Right hindlimb (tissue), 1 donor: Measurements from ENCODE around the gene HOXA4.

ENCODE experiments used
- DNase-seq: peaks from one replicate; pipeline ENCODE4 v3.0.0-alpha.2; 2018

The HOXA4 gene

DNA sequence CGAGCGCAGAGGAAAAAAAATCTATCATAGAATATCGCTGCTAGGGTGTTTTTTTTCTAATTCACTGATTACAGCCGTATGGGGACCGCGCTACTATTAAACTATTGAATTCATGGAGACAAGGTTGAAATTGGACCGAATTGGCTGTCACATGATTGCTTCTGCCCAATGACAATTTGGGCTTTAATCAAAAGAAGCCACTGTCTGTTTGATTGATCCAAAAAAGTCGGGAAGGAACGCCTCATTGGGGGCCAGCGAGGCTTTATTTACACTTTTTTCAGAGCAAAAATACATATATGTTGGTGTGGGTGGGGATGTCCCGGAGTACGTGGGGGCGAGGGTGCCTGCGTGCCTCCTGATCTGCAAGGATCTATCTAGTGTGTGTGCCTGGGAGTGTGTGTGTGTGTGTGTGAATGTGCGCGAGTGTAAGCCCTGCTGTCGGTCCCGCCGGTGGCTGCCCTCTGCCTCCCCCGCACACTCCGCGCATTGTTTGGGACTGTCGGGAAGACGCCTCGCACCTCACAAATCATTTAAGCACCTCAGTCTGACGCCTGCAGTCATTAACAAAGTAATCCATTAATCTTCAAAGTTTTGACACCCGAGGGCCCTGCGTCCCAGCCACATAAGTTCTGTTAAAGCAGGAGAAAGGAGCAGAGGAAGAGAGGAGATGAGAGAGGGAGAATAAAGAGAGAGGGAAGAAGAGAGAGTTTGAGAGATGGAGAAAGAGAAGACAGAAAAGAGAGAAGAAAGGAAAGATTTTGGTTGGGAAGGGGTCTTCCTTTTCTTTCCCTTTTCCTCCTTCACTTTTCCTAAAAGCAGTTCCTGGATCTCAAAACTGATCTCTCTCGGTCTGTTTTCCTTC is 27.7 kb downstream of the HOXA4 start, which contains the start of gene HOXA2:
TSS of gene HOXA2 (minus strand) at position 103 of the 862 bp plus-strand sequence. CDS start 183 bp downstream, outside the sequence.
- no peak for DNase-seq

DNA sequence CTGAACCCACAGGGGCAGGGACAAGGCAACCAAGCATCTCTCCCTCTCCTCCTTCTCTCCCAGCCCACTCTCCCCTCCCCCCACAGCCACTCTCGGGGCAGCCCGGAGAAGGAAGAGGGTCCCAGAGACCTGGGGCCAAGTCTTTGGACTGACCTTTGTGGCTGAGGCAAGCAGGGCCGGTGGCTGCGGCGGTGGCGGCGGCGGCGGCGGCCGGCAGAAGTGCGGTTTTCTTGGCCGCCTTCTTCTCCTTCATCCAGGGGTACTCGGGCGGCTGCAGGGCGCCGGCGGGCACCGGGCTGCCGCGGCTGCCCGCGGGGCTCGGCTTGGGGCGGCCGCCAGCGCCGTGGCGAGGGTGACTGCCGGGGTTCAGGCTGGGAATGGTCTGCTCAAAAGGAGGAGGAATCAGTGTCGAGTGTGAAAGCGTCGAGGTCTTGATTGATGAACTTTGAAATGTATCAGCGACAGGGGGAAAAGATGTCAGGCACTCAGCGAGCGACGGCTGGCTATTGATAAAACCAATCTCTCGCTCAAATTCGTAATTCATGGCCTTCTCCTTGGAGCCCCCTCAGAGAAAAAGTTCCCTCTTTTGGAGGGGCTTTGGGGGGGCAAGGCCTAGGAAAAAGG is 28.5 kb downstream of the HOXA4 start:
- DNase-seq = peak; percentile 33

DNA sequence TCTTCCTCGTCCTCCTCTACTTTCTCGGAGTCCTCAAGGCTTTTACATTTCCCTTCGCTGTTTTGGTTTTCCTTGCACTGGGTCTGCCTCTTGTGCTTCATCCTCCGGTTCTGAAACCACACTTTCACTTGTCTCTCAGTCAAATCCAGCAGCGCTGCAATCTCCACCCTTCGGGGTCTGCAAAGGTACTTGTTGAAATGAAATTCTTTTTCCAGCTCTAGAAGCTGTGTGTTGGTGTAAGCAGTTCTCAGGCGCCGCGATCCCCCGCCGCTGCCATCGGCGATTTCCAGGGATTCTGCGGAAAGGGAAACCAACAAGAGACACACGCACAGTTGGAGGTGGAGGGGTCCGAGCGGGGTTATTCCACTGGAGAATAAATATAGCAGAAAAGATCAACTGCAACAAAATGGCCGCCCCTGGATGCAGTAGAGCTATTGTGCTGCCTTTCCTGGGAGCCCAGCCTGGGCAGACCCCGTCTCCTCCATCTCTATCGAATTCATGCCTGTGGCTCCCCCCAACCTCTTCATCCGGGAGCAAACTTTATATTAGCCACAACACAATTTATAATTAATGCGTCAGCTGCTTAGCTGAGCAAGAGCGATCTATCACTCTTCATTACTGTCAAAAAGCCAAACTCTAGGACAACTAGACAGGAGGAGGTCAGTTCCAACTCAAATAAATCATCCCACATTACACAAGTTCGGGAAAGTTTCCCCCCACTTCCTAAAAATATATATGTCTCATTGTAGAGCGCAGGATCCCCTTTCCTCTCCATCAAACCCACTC is 29.2 kb downstream of the HOXA4 start:
- peak; percentile 52 for DNase-seq

- DNase-seq = no peak
Observed at GRCh38 chr7:27100694-27101170, 29.8 kb downstream of the HOXA4 start.

- no peak for DNase-seq
Observed at GRCh38 chr7:27099453-27100370, 30.8 kb downstream of the HOXA4 start.

DNA sequence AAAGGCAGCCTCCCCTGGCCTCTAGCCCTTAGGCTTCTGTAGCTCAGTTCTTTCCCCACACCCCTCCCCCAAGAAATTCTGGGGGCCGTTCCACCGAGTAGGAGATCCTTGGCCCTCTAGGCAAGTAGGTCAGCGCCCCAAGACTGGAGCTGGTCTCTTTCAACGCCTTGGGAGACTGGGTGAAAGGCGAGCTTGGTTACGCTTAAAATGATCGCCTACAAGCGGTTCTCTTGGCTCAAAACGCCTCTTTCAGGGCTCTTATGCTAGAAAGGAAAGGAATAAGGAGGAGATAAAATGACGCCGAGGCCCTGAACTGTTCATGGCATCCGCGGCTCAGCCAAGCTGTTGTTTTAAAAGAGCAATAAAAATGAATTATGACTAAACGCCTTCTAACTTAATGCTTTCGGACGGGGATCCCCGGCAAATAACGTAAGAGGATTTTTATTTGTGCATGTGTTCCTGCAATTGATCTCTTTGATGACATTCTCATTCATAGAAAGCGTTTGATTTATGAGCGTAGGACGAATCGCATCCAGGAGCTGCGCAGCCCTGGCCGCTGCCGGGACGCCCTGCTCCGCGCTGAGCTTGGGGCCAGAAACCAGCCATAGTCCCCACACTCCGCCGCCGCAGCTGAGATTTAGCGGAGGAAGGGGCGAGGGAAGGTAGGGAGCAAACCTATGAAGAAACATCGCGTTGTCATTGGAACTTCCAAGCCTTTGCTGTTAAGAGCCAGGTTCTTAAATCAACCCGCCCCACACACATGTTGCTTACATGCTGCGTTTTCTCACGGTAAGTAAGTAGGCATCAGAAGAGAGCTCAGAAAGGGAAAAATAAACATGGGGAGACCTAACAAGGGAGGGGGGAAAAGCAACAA is 31.7 kb downstream of the HOXA4 start:
- DNase-seq = peak; percentile 68

- DNase-seq = peak; percentile 32
Observed at GRCh38 chr7:27097686-27098577, 32.6 kb downstream of the HOXA4 start.

DNA sequence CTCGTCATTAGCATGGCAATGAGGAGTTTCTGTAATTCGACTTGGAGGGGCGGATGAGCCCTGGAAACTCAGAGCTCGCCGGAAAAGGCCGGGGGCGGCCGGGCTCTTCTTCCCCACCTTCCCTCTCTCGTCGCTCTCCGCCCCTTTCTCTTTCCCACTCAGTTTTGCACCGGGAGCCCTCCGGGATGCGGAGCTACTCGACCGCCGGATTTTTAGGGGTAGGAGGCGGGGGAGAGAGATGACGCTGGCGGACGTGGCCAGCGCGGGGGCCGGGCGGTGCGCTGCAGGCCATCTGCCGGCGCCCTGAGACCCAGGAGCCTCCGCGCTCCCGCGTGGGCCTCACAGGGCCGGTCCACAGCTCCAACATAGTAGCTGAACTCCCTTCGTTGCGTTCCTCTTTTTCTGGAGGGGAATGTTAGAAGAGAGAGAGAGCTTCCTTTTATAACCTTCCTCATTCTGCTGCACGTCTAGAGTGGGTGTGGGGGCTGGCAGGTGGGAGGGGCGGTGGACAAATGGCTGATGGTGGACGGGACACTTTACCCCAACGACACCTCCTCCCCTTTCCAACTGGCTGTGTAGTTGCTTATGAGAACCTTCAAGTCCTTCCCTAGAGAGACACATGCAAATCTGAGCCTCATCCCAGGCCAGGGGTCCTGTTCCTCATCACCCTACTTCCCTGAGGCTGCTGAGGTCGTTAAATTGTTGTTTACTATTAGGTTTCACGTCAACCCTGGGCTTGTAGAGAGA is 33.6 kb downstream of the HOXA4 start:
- DNase-seq = peak; percentile 78

GRCh38 chr7:27095897-27096767 is 34.4 kb downstream of the HOXA4 start, which contains the start of gene HOXA1:
HOXA1 (minus strand) TSS chr7:27096000; CDS start chr7:27095912, 88 bp downstream.
- DNase-seq = peak; percentile 90

DNA sequence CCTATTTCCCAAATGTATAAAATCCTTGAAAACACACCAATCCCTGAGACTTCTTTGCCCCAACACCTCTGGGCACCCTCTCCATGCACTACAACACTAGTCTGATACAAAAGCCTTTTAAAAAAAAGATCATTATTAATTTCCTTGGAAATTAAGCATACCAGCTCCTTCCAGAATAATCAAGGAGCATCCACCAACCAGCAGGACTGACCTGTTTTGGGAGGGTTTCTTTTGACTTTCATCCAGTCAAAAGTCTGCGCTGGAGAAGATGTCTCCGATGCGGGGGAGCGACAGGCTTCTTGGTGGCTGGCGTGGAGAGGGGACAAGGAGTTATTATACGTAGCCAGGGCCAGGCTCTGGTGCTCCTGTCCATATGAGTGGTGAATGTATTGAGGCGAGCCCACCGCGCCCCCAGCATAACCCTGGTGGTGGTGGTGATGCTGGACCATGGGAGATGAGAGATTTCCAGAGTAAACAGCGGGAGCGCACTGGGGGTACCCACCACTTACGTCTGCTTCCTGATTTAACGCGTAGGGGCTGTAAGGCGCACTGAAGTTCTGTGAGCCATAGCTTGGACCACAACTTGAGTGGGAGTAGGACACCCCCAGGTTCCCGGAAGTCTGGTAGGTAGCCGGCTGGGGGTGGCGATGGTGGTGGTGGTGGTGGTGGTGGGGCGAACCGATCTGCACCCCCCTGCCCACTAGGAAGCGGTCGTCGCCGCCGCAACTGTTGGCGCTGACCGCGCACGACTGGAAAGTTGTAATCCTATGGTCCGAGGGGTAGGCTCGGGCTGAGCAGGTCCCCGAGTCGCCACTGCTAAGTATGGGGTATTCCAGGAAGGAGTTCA is 35.3 kb downstream of the HOXA4 start:
- DNase-seq = no peak

DNA sequence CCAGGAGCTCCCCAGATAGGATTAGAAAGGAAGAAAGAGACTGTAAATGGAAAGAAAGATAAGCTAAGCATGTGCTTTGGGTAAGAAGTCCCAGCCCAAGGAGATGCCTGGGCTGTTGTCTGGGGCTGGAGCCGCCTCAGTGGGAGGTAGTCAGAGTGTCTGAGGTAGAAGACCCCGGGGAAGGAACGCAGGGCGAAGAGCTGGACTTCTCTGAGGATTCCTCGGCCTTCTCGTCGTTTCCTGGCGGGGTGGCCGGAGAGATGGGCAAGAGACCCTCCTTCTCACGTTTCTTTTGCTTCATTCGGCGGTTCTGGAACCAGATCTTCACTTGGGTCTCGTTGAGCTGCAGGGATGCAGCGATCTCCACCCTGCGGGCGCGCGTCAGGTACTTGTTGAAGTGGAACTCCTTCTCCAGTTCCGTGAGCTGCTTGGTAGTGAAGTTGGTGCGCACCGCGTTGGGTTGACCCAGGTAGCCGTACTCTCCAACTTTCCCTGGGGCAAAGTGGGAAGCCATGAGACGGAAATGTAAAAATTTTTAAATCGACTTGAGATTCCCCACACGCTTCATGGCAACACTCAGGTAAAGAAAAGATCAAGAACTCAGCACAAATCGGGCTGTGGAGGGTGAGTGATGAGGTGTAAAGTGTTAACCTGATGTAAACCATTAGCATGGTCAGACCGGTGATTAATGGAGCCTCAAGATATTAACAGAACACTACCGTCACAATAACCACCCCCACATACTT is 36.1 kb downstream of the HOXA4 start:
- DNase-seq = no peak

GRCh38 chr7:27093184-27093895 is 37.2 kb downstream of the HOXA4 start:
- DNase-seq = no peak

DNA sequence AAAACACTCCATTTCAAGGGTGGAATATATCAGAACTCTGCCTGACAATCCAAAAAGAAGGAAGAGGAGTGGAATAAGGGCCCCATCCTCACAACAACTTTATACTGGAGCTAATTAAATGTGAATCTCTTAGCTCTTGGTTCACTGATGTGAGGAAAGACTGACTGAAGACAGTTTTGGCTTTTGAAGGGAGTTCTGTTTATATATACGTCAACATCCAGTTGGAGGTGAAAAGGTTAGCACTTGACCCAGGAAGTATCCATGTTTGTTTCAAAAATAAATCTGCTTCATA is 37.8 kb downstream of the HOXA4 start:
- DNase-seq = no peak

- no peak for DNase-seq
Observed at GRCh38 chr7:27091941-27092818, 38.4 kb downstream of the HOXA4 start.

DNA sequence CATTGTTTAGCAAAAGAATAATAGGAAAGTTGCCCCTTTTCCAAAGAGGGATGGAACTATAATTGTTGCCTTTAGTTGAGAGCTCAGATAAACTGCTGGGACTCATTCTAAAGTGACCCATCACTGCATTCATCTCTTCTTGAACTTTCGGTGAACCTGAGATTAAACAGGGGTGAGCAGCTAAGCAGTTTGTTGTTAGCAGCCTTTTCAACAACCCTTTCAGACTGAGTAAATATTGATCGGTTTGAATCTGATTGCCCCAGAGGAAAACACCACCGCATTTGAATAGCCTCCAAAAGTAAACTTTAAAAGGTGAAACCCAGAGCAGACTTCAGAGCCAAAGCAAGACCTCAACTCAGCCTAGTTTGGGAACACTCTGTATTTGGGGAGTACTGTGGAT is 39.5 kb downstream of the HOXA4 start:
- DNase-seq = no peak
